ENCODE data around the gene WSCD2. TPM values are rescaled to one million over a fixed set of nuclear protein-coding genes. Genes with fewer than 3 reads are reported as not detected.

The WSCD2 gene
- total and polyA plus RNA-seq, 2 of the 4 experiments (the other 2 are of a cell fraction), result not detected

DNA sequence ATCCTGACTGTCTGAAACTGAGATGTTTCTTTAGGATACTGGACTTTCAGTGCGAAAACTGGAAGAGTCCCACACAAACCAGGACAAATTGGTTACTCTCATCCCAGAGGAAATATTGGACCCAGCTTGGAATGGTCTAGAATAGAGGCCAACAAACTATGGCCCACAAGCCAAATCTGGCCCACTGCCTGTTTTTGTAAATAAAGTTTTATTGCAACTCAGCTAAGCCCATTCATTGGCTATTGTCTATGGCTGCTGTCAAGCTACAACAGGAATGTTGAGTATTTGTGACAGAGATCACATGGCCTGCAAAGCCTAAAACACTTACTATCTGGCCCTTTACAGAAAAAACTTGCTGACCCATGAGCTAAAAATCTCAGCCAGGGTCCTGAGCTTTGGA lies 6.5 kb downstream of the WSCD2 start:
- dilution Hi-C loops (cut with HindIII; ENCODE audit: low sequenced_read_pairs, unreplicated experiment) (no loop called here), intact Hi-C loops (cut with micrococcal nuclease) (no loop called here), in situ Hi-C loops (cut with MboI; ENCODE audit: low sequenced_read_pairs) (no loop called here)
- BruUV-seq (replicated peaks), result no TSS peak
- no peak overlapping the region for H3K27ac ChIP-seq (ENCODE audit: insufficient read depth, low read length)
- no peak for DNase-seq
- H4K5ac ChIP-seq (ENCODE audit: low read depth, low read length), result no peak overlapping the region
- ATAC-seq (ENCODE audit: low read depth), result no peak
- no peak overlapping the region for H3K4ac ChIP-seq (ENCODE audit: low read depth, low read length)
- H4K91ac ChIP-seq (ENCODE audit: insufficient read depth, low read depth, low read length), result no peak overlapping the region
- H3K27me3 ChIP-seq (ENCODE audit: control insufficient read depth, insufficient read depth, low read length), result no peaks in the 10 kb centered on the region
- no CpG with 5 or more reads among the region's 1 CpG for WGBS, 2 experiments (ENCODE audit: extremely low coverage in 2 of 2, insufficient read length in 1 of 2)
- H2AK9ac ChIP-seq (replicated peaks; ENCODE audit: low read depth, low read length, poor library complexity), result no peak overlapping the region
- no peaks in the 10 kb centered on the region for H3K4me1 ChIP-seq (ENCODE audit: control insufficient read depth, insufficient read depth, low read length)
- H2BK5ac ChIP-seq (ENCODE audit: low read depth, low read length, poor library complexity, severe bottlenecking), result no peak overlapping the region
- H3K79me1 ChIP-seq (ENCODE audit: low read depth in 1 of 2, low read length in 2 of 2), result no peaks in the 10 kb centered on the region
- POLR2A ChIA-PET (ENCODE audit: unreplicated experiment), result no interaction called here
- H3K9me3 ChIP-seq (ENCODE audit: control insufficient read depth, insufficient read depth, low read length), result no peaks in the 10 kb centered on the region
- no peak overlapping the region for H3K14ac ChIP-seq (replicated peaks; ENCODE audit: low read depth, low read length)
- H2AFZ ChIP-seq (replicated peaks; ENCODE audit: low read length, poor library complexity), result no peak overlapping the region
- no peak overlapping the region for H4K8ac ChIP-seq (ENCODE audit: low read depth in 2 of 2, low read length in 2 of 2)
- no peaks in the 10 kb centered on the region for H4K20me1 ChIP-seq (ENCODE audit: insufficient read depth, low read length)
- no peak overlapping the region for H2BK120ac ChIP-seq (ENCODE audit: low read depth, low read length)
- H2BK20ac ChIP-seq (ENCODE audit: low read depth, low read length), result no peak overlapping the region
- no peak overlapping the region for H3K23ac ChIP-seq (ENCODE audit: low read depth, low read length)
- H3K56ac ChIP-seq (ENCODE audit: extremely low read depth, insufficient read depth, low read length), result no peak overlapping the region
- no peak overlapping the region for H3K18ac ChIP-seq (ENCODE audit: low read depth, low read length)
- no peaks in the 10 kb centered on the region for H3K9me1 ChIP-seq (ENCODE audit: insufficient read depth, low read length)
- TF ChIP-seq, protein P1, sequence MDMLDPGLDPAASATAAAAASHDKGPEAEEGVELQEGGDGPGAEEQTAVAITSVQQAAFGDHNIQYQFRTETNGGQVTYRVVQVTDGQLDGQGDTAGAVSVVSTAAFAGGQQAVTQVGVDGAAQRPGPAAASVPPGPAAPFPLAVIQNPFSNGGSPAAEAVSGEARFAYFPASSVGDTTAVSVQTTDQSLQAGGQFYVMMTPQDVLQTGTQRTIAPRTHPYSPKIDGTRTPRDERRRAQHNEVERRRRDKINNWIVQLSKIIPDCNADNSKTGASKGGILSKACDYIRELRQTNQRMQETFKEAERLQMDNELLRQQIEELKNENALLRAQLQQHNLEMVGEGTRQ (IDR thresholded peaks at IDR 0.05; ENCODE audit: low read depth, low read length), result no peak
- no peak for TF ChIP-seq SMC3 (IDR thresholded peaks at IDR 0.05; ENCODE audit: low read depth, low read length)
- no peak for TF ChIP-seq RCOR1 (IDR thresholded peaks at IDR 0.05; ENCODE audit: insufficient replicate concordance, low read length)
- TF ChIP-seq, protein P2, sequence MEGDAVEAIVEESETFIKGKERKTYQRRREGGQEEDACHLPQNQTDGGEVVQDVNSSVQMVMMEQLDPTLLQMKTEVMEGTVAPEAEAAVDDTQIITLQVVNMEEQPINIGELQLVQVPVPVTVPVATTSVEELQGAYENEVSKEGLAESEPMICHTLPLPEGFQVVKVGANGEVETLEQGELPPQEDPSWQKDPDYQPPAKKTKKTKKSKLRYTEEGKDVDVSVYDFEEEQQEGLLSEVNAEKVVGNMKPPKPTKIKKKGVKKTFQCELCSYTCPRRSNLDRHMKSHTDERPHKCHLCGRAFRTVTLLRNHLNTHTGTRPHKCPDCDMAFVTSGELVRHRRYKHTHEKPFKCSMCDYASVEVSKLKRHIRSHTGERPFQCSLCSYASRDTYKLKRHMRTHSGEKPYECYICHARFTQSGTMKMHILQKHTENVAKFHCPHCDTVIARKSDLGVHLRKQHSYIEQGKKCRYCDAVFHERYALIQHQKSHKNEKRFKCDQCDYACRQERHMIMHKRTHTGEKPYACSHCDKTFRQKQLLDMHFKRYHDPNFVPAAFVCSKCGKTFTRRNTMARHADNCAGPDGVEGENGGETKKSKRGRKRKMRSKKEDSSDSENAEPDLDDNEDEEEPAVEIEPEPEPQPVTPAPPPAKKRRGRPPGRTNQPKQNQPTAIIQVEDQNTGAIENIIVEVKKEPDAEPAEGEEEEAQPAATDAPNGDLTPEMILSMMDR (conservative IDR thresholded peaks at IDR 0.05; ENCODE audit: low read depth, low read length), result no peak
- no peak for TF ChIP-seq MAZ (IDR thresholded peaks at IDR 0.05; ENCODE audit: borderline replicate concordance, low read depth, low read length)
- no peak for TF ChIP-seq RAD21 (IDR thresholded peaks at IDR 0.05; ENCODE audit: low read length)
- no peak for TF ChIP-seq NFE2L2 (IDR thresholded peaks at IDR 0.05; ENCODE audit: low read depth, low read length)
- TF ChIP-seq CEBPB (IDR thresholded peaks at IDR 0.05; ENCODE audit: low read depth, low read length), result no peak
- no peak for TF ChIP-seq CHD1 (IDR thresholded peaks at IDR 0.05; ENCODE audit: low read depth, low read length)
- TF ChIP-seq BHLHE40 (IDR thresholded peaks at IDR 0.05; ENCODE audit: low read depth, low read length), result no peak
- no peak for TF ChIP-seq MAFK (IDR thresholded peaks at IDR 0.05; ENCODE audit: low read depth, low read length)
- TF ChIP-seq, protein P3, sequence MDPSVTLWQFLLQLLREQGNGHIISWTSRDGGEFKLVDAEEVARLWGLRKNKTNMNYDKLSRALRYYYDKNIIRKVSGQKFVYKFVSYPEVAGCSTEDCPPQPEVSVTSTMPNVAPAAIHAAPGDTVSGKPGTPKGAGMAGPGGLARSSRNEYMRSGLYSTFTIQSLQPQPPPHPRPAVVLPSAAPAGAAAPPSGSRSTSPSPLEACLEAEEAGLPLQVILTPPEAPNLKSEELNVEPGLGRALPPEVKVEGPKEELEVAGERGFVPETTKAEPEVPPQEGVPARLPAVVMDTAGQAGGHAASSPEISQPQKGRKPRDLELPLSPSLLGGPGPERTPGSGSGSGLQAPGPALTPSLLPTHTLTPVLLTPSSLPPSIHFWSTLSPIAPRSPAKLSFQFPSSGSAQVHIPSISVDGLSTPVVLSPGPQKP (IDR thresholded peaks at IDR 0.05; ENCODE audit: borderline replicate concordance, low read depth, low read length), result no peak
- no peak for TF ChIP-seq FOS (IDR thresholded peaks at IDR 0.05; ENCODE audit: low read depth, low read length)
- no peak for TF ChIP-seq MXI1 (IDR thresholded peaks at IDR 0.05; ENCODE audit: borderline replicate concordance, low read depth, low read length)
- TF ChIP-seq RFX5 (IDR thresholded peaks at IDR 0.05; ENCODE audit: low read depth, low read length), result no peak
- H2BK15ac ChIP-seq (ENCODE audit: low read depth, low read length), result no peak overlapping the region
- H2AK5ac ChIP-seq (ENCODE audit: low read depth, low read length), result no peak overlapping the region
- H3K4me3 ChIP-seq (ENCODE audit: insufficient read depth, low read depth, low read length), result no peak overlapping the region
- CTCF ChIA-PET, result no interaction called here
- H3K36me3 ChIP-seq (ENCODE audit: control insufficient read depth, insufficient read depth, low read length), result no peaks in the 10 kb centered on the region
- H3K9ac ChIP-seq (ENCODE audit: low read depth, low read length), result no peak overlapping the region
- no peak overlapping the region for H3K4me2 ChIP-seq (ENCODE audit: low read depth, low read length)

All from IMR-90 (cell line).